PC-9 (cell line): ENCODE results near the gene CPTP. TPM values are rescaled to one million over a fixed set of nuclear protein-coding genes. Genes with fewer than 3 reads are reported as not detected.

ENCODE experiments used
- BruUV-seq: library from RNA; stranded (reverse); fragments of 400-500 nt; replicated peaks from 2 replicates; lab custom pipeline; 2021; lab: Mats Ljungman, UMichigan
- CTCF ChIA-PET: fragments of 300-600 bp; sonication (Branson Sonifier 250); formaldehyde crosslinking; loops from one replicate; lab custom pipeline; 2022; ENCODE audit warnings: antibody characterized with exemption; lab: Charles Lee
- POLR2A ChIA-PET: fragments of 300-600 bp; sonication (Branson Sonifier 250); formaldehyde crosslinking; loops from one replicate; lab custom pipeline; 2022; ENCODE audit warnings: antibody characterized with exemption; ENCODE audit not compliant: unreplicated experiment; lab: Charles Lee
- DNase-seq, 2 experiments: peaks; one replicate each; pipeline versions ENCODE4 v3.0.0 to v3.0.0-alpha.2; 2015 to 2022; ENCODE audit warnings: mixed read lengths in 1 of 2
- H2AFZ ChIP-seq: fragments of 200-600 bp; sonication (generic); 2 replicates; pipeline ENCODE4 v1.8.1; 2017; ENCODE audit warnings: antibody characterized with exemption
- H3F3A ChIP-seq: fragments of 200-600 bp; sonication (generic); 2 replicates; pipeline ENCODE4 v1.8.1; 2017; ENCODE audit warnings: antibody characterized with exemption, mild to moderate bottlenecking, low read depth; ENCODE audit not compliant: insufficient read depth
- H3K27ac ChIP-seq: fragments of 200-600 bp; sonication (generic); 2 replicates; pipeline ENCODE4 v1.6.1; 2016; ENCODE audit warnings: mixed run types
- H3K27me3 ChIP-seq: fragments of 200-600 bp; sonication (generic); 2 replicates; pipeline ENCODE4 v1.6.1; 2016; ENCODE audit warnings: low read depth, mixed run types; ENCODE audit not compliant: insufficient read depth
- H3K36me3 ChIP-seq: fragments of 200-600 bp; sonication (generic); 2 replicates; pipeline ENCODE4 v1.6.1; 2016; ENCODE audit warnings: low read depth, mixed run types
- H3K4me1 ChIP-seq: fragments of 200-600 bp; sonication (generic); replicated peaks from 2 replicates; pipeline ENCODE4 v1.6.1; 2016; ENCODE audit warnings: mixed run types; ENCODE audit not compliant: insufficient read depth
- H3K4me2 ChIP-seq: fragments of 200-600 bp; sonication (generic); 2 replicates; pipeline ENCODE4 v1.6.1; 2017; ENCODE audit warnings: mixed run types
- H3K4me3 ChIP-seq: fragments of 200-600 bp; sonication (generic); 2 replicates; pipeline ENCODE4 v1.6.1; 2016; ENCODE audit warnings: mixed run types
- H3K79me2 ChIP-seq: fragments of 200-600 bp; sonication (generic); 2 replicates; pipeline ENCODE4 v1.6.1; 2017; ENCODE audit warnings: low read depth, mixed run types
- H3K9me2 ChIP-seq: fragments of 200-600 bp; sonication (generic); 2 replicates; pipeline ENCODE4 v1.8.1; 2017; ENCODE audit warnings: mild to moderate bottlenecking; ENCODE audit not compliant: insufficient read depth
- H3K9me3 ChIP-seq: fragments of 200-600 bp; sonication (generic); 2 replicates; pipeline ENCODE4 v1.8.1; 2016; ENCODE audit warnings: low read depth; ENCODE audit not compliant: insufficient read depth
- H4K20me1 ChIP-seq: fragments of 200-600 bp; sonication (generic); 2 replicates; pipeline ENCODE4 v1.8.1; 2017; ENCODE audit not compliant: insufficient read depth
- CTCF ChIP-seq: fragments of 200-600 bp; sonication (generic); conservative IDR thresholded peaks from 2 replicates; pipeline ENCODE4 v1.6.1; 2017; ENCODE audit warnings: mixed run types, antibody characterized with exemption, mild to moderate bottlenecking, moderate library complexity
- EZH2 ChIP-seq: fragments of 200-600 bp; sonication (generic); IDR thresholded peaks from 2 replicates; pipeline ENCODE4 v1.8.0; 2017; ENCODE audit warnings: antibody characterized with exemption, low read depth
- intact Hi-C: fragments of 100-400 bp; cut with micrococcal nuclease; formaldehyde crosslinking; loops from one replicate; pipeline ENCODE4 v1.10.0; 2022; ENCODE audit not compliant: unreplicated experiment
- microRNA-seq: library from miRNA; unstranded; fragments of <30 nt; microRNA quantifications from one replicate; pipeline ENCODE4 v1.2.0, GENCODE V29; 2021; ENCODE audit warnings: borderline number of aligned reads, borderline replicate concordance
- total RNA-seq: library from RNA; stranded (reverse); gene quantifications from 2 replicates; pipeline ENCODE4 v1.2.3, GENCODE V29; 2021

CPTP gene
- total RNA-seq, 1 experiment from 2014 or later, result 33.7 TPM

GRCh38 chr1:1376551-1377226 lies 52.1 kb downstream of the CPTP start:
- Histone ChIP-seq H3F3A (peaks cover 32% of the 10 kb centered on the region; the same call in 1 of the 2 replicates), H3K27me3 (no peaks in the 10 kb centered on the region), H3K9me2 (no peaks in the 10 kb centered on the region), H4K20me1 (no peaks in the 10 kb centered on the region), H3K4me2 (peak overlapping the region; percentile 95), H3K27ac (no peak overlapping the region), H3K36me3 (no peaks in the 10 kb centered on the region; the same call in 1 of the 2 replicates), H3K4me1 (peaks cover 16% of the 10 kb centered on the region), H2AFZ (no peak overlapping the region), H3K79me2 (peaks cover 25% of the 10 kb centered on the region), H3K4me3 (peak overlapping the region; percentile 75; the same call in 1 of the 2 replicates), H3K9me3 (no peaks in the 10 kb centered on the region)
- BruUV-seq, result no TSS peak
- ChIA-PET POLR2A (no interaction called here), CTCF (interaction anchor here (0.6 to 1.6 kb wide), 2 partner anchors 25 to 129 kb away, joined by 5 read pairs; no protein-coding TSS in a partner anchor)
- no peak for DNase-seq
- TF ChIP-seq CTCF (no peak), EZH2 (no peak)
- intact Hi-C loops, result loop anchor here (10.0 kb wide), 1 partner anchor 128 kb away; no protein-coding TSS in a partner anchor

- no peak overlapping the region for H2AFZ ChIP-seq
- no peaks in the 10 kb centered on the region for H3K27me3 ChIP-seq
- H4K20me1 ChIP-seq, result no peaks in the 10 kb centered on the region
- H3K9me2 ChIP-seq, result no peaks in the 10 kb centered on the region
- H3K4me2 ChIP-seq, result no peak overlapping the region
- DNase-seq, result no peak
- peaks cover 16% of the 10 kb centered on the region for H3K4me1 ChIP-seq
- no TSS peak for BruUV-seq
- H3K36me3 ChIP-seq, result no peaks in the 10 kb centered on the region
- TF ChIP-seq CTCF, result no peak
- TF ChIP-seq EZH2, result no peak
- ChIA-PET POLR2A (interaction anchor here (0.7 kb wide), 1 partner anchor 12 kb away, joined by 4 read pairs; no protein-coding TSS in a partner anchor), CTCF (interaction anchor here (0.6 kb wide), 1 partner anchor 26 kb away, joined by 5 read pairs; no protein-coding TSS in a partner anchor)
- no peaks in the 10 kb centered on the region for H3K9me3 ChIP-seq
- intact Hi-C loops, result loop anchor here (10.0 kb wide), 1 partner anchor 127 kb away; no protein-coding TSS in a partner anchor
- H3K27ac ChIP-seq, result no peak overlapping the region
- peaks cover 32% of the 10 kb centered on the region; the same call in 1 of the 2 replicates for H3F3A ChIP-seq
- H3K79me2 ChIP-seq, result peaks cover 30% of the 10 kb centered on the region
- no peak overlapping the region for H3K4me3 ChIP-seq
Measured at GRCh38 chr1:1377540-1378205, 53.1 kb downstream of the CPTP start.

Small RNAs within 50 kb of the gene (microRNA-seq; reads per million reads assigned to microRNA genes)
- gene MIR6726, result 6.1 reads per million
- gene MIR6727, result not detected
- gene MIR6808, result not detected

Other genes with a start within 250 kb of the CPTP start
- gene C1orf159, start 208.7 kb upstream of the CPTP start, total RNA-seq, result 26.6 and 31.1 TPM in 2 replicates
- gene TTLL10, start 150.9 kb upstream of the CPTP start, total RNA-seq, result 4.0 and 5.8 TPM in 2 replicates
- 6.9 and 14.1 TPM in 2 replicates for gene TNFRSF18, start 118.2 kb upstream of the CPTP start, total RNA-seq
- 0.20 and 0.38 TPM in 2 replicates for gene TNFRSF4, start 110.6 kb upstream of the CPTP start, total RNA-seq
- 133 and 139 TPM in 2 replicates for gene SDF4, start 92.8 kb upstream of the CPTP start, total RNA-seq
- 16.2 and 20.8 TPM in 2 replicates for gene B3GALT6, start 92.6 kb upstream of the CPTP start, total RNA-seq
- gene C1QTNF12, start 78.1 kb upstream of the CPTP start, total RNA-seq, result 5.2 and 11.8 TPM in 2 replicates
- 54.2 and 55.0 TPM in 2 replicates for gene UBE2J2, start 50.9 kb upstream of the CPTP start, total RNA-seq
- gene SCNN1D, start 44.4 kb upstream of the CPTP start, total RNA-seq, result 4.2 and 4.3 TPM in 2 replicates
- gene ACAP3, start 16.9 kb upstream of the CPTP start, total RNA-seq, result 53.5 and 54.8 TPM in 2 replicates
- 18.0 and 18.9 TPM in 2 replicates for gene PUSL1, start 16.2 kb upstream of the CPTP start, total RNA-seq
- 130 and 150 TPM in 2 replicates for gene INTS11, start 142 bp upstream of the CPTP start, total RNA-seq
- gene TAS1R3, start 6.5 kb downstream of the CPTP start, total RNA-seq, result 0.57 and 1.2 TPM in 2 replicates
- gene DVL1, start 24.6 kb downstream of the CPTP start, total RNA-seq, result 95.8 and 98.4 TPM in 2 replicates
- 0.55 and 0.80 TPM in 2 replicates for gene MXRA8, start 33.8 kb downstream of the CPTP start, total RNA-seq
- gene AURKAIP1, start 50.4 kb downstream of the CPTP start, total RNA-seq, result 164 and 210 TPM in 2 replicates
- gene CCNL2, start 74.5 kb downstream of the CPTP start, total RNA-seq, result 162 and 183 TPM in 2 replicates
- 90.5 and 90.8 TPM in 2 replicates for gene MRPL20, start 82.5 kb downstream of the CPTP start, total RNA-seq
- 14.7 and 18.9 TPM in 2 replicates for gene ANKRD65, start 96.5 kb downstream of the CPTP start, total RNA-seq
- 56.6 and 65.9 TPM in 2 replicates for gene VWA1, start 110.9 kb downstream of the CPTP start, total RNA-seq
- 4.0 and 4.2 TPM in 2 replicates for gene ATAD3C, start 124.9 kb downstream of the CPTP start, total RNA-seq
- gene ATAD3B, start 147.0 kb downstream of the CPTP start, total RNA-seq, result 28.5 and 32.8 TPM in 2 replicates
- gene ATAD3A, start 187.4 kb downstream of the CPTP start, total RNA-seq, result 36.6 and 43.6 TPM in 2 replicates
- 4.4 and 8.3 TPM in 2 replicates for gene TMEM240, start 215.8 kb downstream of the CPTP start, total RNA-seq